Muscle layer of colon (tissue), 2 donors: ENCODE measurements around the gene SOX5.

Source experiments
- H3K27ac ChIP-seq: one replicate; pipeline ENCODE4 v1.7.0; 2013; ENCODE audit warnings: low read depth, mild to moderate bottlenecking, low read length, moderate library complexity
- H3K27me3 ChIP-seq, 2 donors: one replicate each; pipeline ENCODE4 v1.7.0; 2013; ENCODE audit warnings: low read length in 2 of 2, mild to moderate bottlenecking in 2 of 2; ENCODE audit not compliant: insufficient read depth in 2 of 2, control insufficient read depth in 1 of 2
- H3K36me3 ChIP-seq: one replicate; pipeline ENCODE4 v1.7.0; 2013; ENCODE audit warnings: mild to moderate bottlenecking, low read length; ENCODE audit not compliant: insufficient read depth
- H3K4me1 ChIP-seq: one replicate; pipeline ENCODE4 v1.7.0; 2013; ENCODE audit warnings: mild to moderate bottlenecking, low read length; ENCODE audit not compliant: insufficient read depth
- H3K4me3 ChIP-seq, 2 donors: one replicate each; pipeline ENCODE4 v1.7.0; 2013; ENCODE audit warnings: low read length in 2 of 2, low read depth in 1 of 2, mild to moderate bottlenecking in 1 of 2, moderate library complexity in 1 of 2
- H3K9ac ChIP-seq: one replicate; pipeline ENCODE4 v1.7.0; 2013; ENCODE audit warnings: low read length
- H3K9me3 ChIP-seq: one replicate; pipeline ENCODE4 v1.7.0; 2013; ENCODE audit warnings: mild to moderate bottlenecking, low read length
- donor health status: abdominal sarcoma.
- donor health status: Adenocarcinoma of cecum.

SOX5 gene

GRCh38 chr12:23945249-23945648, 4.2 kb downstream of the SOX5 start:
- H3K4me1 ChIP-seq, result no peaks in the 10 kb centered on the region
- no peak overlapping the region for H3K27ac ChIP-seq
- no peak overlapping the region for H3K9ac ChIP-seq
- no peaks in the 10 kb centered on the region for H3K27me3 ChIP-seq
- no peaks in the 10 kb centered on the region for H3K36me3 ChIP-seq
- H3K9me3 ChIP-seq, result no peaks in the 10 kb centered on the region
- H3K4me3 ChIP-seq, result no peak overlapping the region

- no peak overlapping the region for H3K27ac ChIP-seq
- H3K9me3 ChIP-seq, result no peaks in the 10 kb centered on the region
- no peaks in the 10 kb centered on the region for H3K27me3 ChIP-seq
- no peak overlapping the region for H3K4me3 ChIP-seq
- H3K9ac ChIP-seq, result no peak overlapping the region
- H3K4me1 ChIP-seq, result no peaks in the 10 kb centered on the region
- no peaks in the 10 kb centered on the region for H3K36me3 ChIP-seq
These were observed 5.4 kb downstream of the SOX5 start for GRCh38 chr12:23944067-23944466.

DNA sequence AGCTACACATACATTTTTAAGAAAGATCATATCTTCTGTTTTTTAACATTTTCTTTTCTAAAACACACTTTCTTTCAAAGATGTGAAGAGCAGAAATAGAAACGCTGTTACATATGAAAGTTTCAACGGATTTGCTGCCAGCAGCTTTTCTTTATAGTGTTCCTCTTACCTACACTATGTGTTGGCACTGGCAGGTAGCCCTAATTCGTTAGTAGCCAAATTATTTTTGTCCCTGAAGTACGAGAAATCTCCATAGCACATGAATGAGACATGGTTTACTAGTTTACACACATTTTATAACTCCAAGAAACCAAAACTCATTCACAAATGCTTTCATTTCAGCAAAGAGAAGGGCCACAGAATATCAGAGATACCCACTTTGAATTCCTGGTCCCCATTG, 6.6 kb downstream of the SOX5 start:
- no peak overlapping the region for H3K9ac ChIP-seq

GRCh38 chr12:23941780-23942179, 7.7 kb downstream of the SOX5 start:
- no peak overlapping the region for H3K9ac ChIP-seq
- H3K4me3 ChIP-seq, result no peak overlapping the region
- no peaks in the 10 kb centered on the region for H3K9me3 ChIP-seq
- no peaks in the 10 kb centered on the region for H3K36me3 ChIP-seq
- no peaks in the 10 kb centered on the region for H3K4me1 ChIP-seq
- no peaks in the 10 kb centered on the region for H3K27me3 ChIP-seq
- H3K27ac ChIP-seq, result no peak overlapping the region

More for the DNA sequence above, 6.6 kb downstream of the SOX5 start:
- no peak overlapping the region for H3K27ac ChIP-seq
- no peak overlapping the region for H3K4me3 ChIP-seq
- no peaks in the 10 kb centered on the region for H3K36me3 ChIP-seq
- H3K4me1 ChIP-seq, result no peaks in the 10 kb centered on the region
- no peaks in the 10 kb centered on the region for H3K27me3 ChIP-seq
- no peaks in the 10 kb centered on the region for H3K9me3 ChIP-seq

GRCh38 chr12:23938422-23938821, 11.0 kb downstream of the SOX5 start:
- Histone ChIP-seq H3K9me3 (no peaks in the 10 kb centered on the region), H3K9ac (no peak overlapping the region), H3K36me3 (no peaks in the 10 kb centered on the region), H3K27ac (no peak overlapping the region), H3K4me1 (no peaks in the 10 kb centered on the region), H3K4me3 (no peak overlapping the region), H3K27me3 (no peaks in the 10 kb centered on the region)

- Histone ChIP-seq H3K4me1 (no peaks in the 10 kb centered on the region), H3K27ac (no peak overlapping the region), H3K9me3 (no peaks in the 10 kb centered on the region), H3K36me3 (no peaks in the 10 kb centered on the region), H3K27me3 (no peaks in the 10 kb centered on the region), H3K4me3 (no peak overlapping the region), H3K9ac (no peak overlapping the region)
These were observed 18.3 kb downstream of the SOX5 start for GRCh38 chr12:23931176-23931575.

GRCh38 chr12:23930599-23930998, 18.9 kb downstream of the SOX5 start:
- no peak overlapping the region for H3K9ac ChIP-seq
- H3K27ac ChIP-seq, result no peak overlapping the region
- no peak overlapping the region for H3K4me3 ChIP-seq
- H3K27me3 ChIP-seq, result no peaks in the 10 kb centered on the region
- no peaks in the 10 kb centered on the region for H3K9me3 ChIP-seq
- H3K4me1 ChIP-seq, result no peaks in the 10 kb centered on the region
- H3K36me3 ChIP-seq, result no peaks in the 10 kb centered on the region

GRCh38 chr12:23929906-23930305, 19.6 kb downstream of the SOX5 start:
- no peak overlapping the region for H3K4me3 ChIP-seq

GRCh38 chr12:23927907-23928306, 21.6 kb downstream of the SOX5 start:
- Histone ChIP-seq H3K36me3 (no peaks in the 10 kb centered on the region), H3K9ac (no peak overlapping the region), H3K4me1 (no peaks in the 10 kb centered on the region), H3K9me3 (no peaks in the 10 kb centered on the region), H3K4me3 (no peak overlapping the region), H3K27ac (no peak overlapping the region), H3K27me3 (no peaks in the 10 kb centered on the region)

More at GRCh38 chr12:23929906-23930305, 19.6 kb downstream of the SOX5 start:
- no peak overlapping the region for H3K27ac ChIP-seq
- H3K9me3 ChIP-seq, result no peaks in the 10 kb centered on the region
- H3K9ac ChIP-seq, result no peak overlapping the region
- H3K36me3 ChIP-seq, result no peaks in the 10 kb centered on the region
- H3K4me1 ChIP-seq, result no peaks in the 10 kb centered on the region
- no peaks in the 10 kb centered on the region for H3K27me3 ChIP-seq

- H3K36me3 ChIP-seq, result no peaks in the 10 kb centered on the region
- H3K27ac ChIP-seq, result no peak overlapping the region
- H3K4me3 ChIP-seq, result no peak overlapping the region
- no peak overlapping the region for H3K9ac ChIP-seq
- no peaks in the 10 kb centered on the region for H3K27me3 ChIP-seq
- no peaks in the 10 kb centered on the region for H3K4me1 ChIP-seq
- H3K9me3 ChIP-seq, result no peaks in the 10 kb centered on the region
These were observed 28.2 kb downstream of the SOX5 start for GRCh38 chr12:23921099-23921856.

DNA sequence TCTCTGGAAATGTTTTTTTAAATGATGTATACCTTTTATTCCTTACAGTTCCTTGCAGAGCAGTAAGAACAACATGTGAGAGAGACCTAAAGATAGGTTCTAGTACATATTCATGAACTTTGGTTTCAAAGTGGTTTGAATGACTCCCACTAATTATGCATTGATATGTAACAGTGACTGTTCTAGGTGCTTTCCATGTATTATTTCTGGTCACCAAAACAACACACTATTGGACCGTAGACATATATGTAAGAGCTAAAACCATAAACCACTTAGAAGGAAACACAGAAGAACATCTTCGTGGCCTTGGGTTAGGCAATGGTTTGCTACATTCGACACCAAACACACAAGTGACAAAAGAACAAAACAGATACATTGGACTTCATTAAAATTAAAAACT, 37.9 kb downstream of the SOX5 start:
- Histone ChIP-seq H3K9ac (no peak overlapping the region), H3K36me3 (no peaks in the 10 kb centered on the region), H3K4me3 (no peak overlapping the region), H3K27ac (no peak overlapping the region), H3K9me3 (no peaks in the 10 kb centered on the region), H3K4me1 (no peaks in the 10 kb centered on the region), H3K27me3 (no peaks in the 10 kb centered on the region)

- Histone ChIP-seq H3K36me3 (no peaks in the 10 kb centered on the region), H3K27ac (no peak overlapping the region), H3K4me3 (no peak overlapping the region), H3K4me1 (no peaks in the 10 kb centered on the region), H3K9ac (no peak overlapping the region), H3K27me3 (no peaks in the 10 kb centered on the region), H3K9me3 (no peaks in the 10 kb centered on the region)
These were observed 39.9 kb downstream of the SOX5 start for GRCh38 chr12:23909551-23909950.
